Dermis microvascular lymphatic vessel endothelial cell (primary cell): ENCODE results near the gene DENND1B. TPM values are rescaled to one million over a fixed set of nuclear protein-coding genes. Genes with fewer than 3 reads are reported as not detected.
A peak's percentile ranks its signal among the peaks of the same experiment; 100 is the strongest.

Experiments used
- DNase-seq, 2 donors: peaks; one replicate each; pipeline versions ENCODE4 v3.0.0 to v3.0.0-alpha.2; 2010; ENCODE audit warnings: low read depth in 2 of 2
- total RNA-seq: library from RNA; depleted of rRNA; stranded (reverse); fragments of >200 nt; gene quantifications from 2 replicates; pipeline ENCODE4 v1.2.1, GENCODE V29; 2014

The DENND1B gene
- 2.2 and 3.2 TPM in 2 replicates for total RNA-seq

DNA sequence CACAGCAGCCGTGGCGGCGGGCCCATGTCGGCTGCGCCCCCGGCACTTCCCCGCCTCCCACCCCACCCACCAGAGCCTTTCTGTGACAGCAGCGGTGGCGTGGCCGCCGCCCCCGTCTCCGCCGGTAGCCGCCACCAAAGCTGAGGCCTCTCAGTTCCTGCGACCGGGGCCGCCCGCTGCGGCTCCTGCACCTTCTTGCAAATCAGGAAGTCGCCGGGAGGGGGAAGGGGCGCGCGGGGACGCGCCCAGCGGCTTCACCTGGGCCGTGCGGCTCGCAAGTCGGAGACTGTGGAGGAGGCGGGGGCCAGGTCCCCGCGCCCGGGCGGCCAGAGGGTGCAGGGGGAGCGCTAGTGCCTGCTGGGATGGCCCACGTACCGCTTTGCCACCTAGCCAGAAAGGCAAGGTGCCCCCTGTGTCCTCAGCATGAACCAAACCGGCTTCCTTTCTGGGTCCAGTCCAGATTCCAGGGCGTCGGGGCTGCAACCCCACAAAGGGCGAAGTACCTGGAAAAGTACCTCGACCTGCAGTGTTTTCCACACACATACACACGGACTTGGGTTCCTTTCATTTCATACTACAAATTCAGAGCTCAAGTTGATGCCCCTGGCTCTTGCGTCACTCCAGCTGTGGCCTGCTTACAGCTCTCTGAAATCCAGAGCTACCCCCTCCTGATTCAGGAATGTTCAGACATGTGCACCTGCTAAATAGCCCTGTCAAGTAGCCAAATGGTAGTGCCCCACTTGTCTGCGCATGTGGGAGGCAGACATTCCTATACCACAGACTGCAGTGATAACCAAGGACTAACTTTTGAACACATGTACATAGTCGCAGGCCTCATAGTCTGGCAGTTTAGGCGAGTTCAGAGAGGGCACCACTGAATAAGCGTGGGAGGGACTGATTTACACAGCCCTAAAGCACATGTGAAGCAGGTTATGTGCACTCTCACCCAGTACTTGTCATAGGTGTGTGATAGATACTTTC lies at the start of gene DENND1B:
TSS of gene DENND1B (minus strand) at position 199 of the 981 bp plus-strand sequence. CDS start 325 bp downstream, outside the sequence.
- DNase-seq: peak in 1 of 2 donors; percentile 67

DNA sequence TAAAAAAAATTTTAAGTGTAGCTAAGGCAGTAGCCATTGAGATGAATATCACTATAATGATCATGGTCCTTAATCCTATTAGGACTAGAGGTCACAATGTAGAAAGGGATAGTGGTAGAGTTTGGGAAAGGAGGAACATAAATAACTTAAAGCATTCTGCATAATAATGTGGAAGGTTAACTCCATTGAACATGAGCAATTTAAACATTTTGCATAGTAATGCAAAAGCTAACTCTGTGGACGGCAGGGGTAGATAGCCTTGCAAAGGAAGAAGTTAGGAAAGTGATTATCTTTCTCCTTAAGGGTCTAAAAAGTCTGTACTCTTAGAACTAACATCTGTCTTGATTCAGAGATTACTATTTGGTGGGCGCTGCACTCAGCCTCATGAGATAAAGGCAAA lies 39.0 kb upstream of the DENND1B start:
- DNase-seq: no peak

- no peak for DNase-seq
These were observed 38.5 kb upstream of the DENND1B start for GRCh38 chr1:197813741-197814140.

DNA sequence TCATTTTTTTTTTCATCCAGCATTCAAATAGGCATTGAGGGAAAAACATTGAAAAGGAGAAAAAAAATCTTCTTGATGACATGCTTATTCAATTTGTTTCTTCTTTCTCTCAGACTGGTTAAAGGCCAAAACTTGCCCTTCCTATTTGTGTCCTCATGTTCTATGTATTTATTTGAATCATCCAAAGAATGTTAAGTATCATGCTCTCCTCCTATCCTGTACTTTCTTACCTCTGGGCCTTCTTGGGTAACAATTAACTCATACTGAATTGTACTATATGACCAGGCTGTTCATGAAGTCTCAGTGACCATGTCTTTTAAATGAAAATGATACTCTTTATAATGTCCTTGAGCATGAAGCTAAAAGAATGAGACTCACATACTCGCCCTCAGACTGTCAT lies 36.5 kb upstream of the DENND1B start:
- DNase-seq: no peak

- no peak for DNase-seq
These were observed 35.5 kb upstream of the DENND1B start for GRCh38 chr1:197810812-197811211.

DNA sequence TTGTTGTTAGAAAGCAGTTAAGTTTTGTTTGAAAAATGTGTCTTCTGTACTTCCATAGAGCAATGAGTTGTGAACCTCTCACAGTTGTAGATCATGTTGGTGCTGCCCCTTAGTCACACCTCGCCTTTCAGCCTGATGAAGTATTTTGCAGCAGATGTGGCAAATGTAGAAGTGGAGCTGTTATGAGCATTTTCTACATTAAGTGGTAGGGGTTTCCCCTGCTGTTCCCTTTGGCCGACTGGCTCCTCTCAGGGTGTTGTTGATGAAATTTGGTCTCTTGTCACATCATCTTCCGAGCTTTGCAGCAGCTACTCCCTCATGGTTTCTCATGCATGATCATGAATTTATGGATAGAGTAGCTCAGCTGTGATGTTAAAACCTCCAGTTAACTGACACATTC lies 33.6 kb upstream of the DENND1B start:
- no peak for DNase-seq

GRCh38 chr1:197807739-197808453 lies 32.6 kb upstream of the DENND1B start:
- DNase-seq: no peak

DNA sequence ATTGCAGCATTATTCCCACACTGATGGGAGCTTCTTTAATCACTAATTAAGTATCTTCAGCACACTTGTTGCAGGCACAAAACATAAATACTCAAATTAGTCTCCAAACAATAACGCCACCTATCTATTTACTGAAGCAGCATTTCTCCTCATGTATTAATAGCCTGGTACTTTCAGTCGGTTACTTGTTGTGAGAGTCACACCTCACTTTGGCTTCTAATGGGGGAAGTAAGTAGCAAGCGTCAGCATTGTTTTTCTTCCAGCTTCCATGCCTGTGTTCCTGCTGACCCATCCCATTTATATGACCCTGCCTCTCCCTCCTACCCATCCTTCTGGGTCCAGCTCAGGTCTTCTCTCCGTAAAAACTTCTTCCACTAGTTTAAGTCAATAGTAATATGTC lies 31.9 kb upstream of the DENND1B start:
- no peak for DNase-seq

GRCh38 chr1:197806718-197807117 lies 31.4 kb upstream of the DENND1B start:
- DNase-seq: no peak

DNA sequence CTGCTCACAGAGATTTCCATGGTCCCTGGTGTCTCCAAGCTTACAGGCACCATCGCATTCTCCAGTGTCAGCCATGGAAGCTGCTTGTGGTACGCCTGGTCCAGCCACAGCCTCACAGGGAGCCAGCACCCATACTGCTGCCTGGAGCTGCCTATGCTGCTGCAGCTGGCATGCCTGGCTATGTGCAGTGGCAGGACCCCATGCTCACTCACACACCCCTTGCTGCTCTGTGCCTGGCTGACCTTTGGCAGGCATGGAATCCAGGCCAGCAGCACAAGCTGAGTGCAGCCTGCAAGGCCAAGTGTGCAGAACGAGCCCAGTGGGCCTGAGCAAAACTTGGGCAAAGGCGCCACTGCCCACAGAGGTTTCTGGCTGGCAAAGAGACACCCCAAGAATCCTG lies 26.4 kb upstream of the DENND1B start:
- no peak for DNase-seq

DNA sequence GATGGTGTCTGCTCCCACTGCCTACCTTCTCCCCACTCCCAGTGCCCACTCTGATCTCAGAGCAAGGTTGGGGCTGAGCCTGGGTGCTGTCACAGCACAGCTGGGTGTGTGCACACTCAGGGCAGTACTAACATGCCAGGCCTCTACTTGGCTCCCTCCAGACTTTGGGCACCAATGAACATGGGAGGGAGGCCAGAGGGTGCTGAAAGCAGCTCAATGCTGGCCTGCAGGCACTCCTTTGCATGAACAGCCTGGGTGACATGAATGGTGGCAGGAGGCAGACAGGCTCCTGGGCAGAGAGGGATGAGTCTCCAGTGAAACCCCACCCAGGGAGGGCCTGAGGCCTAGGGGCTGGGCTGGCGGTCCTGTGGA lies 25.8 kb upstream of the DENND1B start:
- no peak for DNase-seq

DNA sequence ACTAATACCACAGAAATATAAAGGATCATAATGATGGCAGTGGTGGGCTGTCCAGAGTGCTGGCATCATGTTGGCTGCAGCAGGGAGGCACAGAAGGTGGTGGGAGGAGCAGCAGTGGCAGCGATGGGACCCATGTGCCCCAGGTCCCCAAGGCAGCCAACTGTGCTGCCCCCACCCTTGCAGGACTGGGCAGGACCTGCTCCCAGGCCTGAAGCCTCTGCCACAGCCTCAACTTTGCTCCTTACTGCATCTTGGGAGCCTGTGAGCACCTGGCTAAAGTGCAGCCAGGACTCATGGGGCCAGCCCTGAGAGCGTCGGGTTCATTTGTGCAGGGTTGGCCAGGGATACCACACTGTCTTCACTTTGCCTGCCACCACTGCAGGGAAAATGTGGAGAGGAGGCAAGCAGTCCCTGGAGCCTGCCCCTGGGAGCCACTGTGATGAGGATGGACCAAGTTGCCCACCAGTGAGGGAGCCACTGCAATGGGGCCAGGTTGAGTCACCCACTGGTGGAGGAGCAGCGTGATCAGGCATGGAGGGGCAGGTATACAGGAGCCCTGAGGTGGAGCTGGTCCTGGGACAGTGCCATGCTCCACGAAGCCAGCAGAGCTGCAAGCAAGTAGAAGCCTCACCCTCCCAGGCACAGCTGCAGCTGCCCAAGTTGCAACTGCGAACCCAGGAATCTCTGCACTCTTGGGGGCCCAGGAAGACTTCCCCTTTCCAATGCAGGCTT lies 25.3 kb upstream of the DENND1B start:
- DNase-seq: no peak

GRCh38 chr1:197799271-197799670 lies 24.0 kb upstream of the DENND1B start:
- no peak for DNase-seq

- no peak for DNase-seq
These were observed 23.2 kb upstream of the DENND1B start for GRCh38 chr1:197798492-197798891.

- DNase-seq: no peak
These were observed 21.7 kb upstream of the DENND1B start for GRCh38 chr1:197797010-197797409.

DNA sequence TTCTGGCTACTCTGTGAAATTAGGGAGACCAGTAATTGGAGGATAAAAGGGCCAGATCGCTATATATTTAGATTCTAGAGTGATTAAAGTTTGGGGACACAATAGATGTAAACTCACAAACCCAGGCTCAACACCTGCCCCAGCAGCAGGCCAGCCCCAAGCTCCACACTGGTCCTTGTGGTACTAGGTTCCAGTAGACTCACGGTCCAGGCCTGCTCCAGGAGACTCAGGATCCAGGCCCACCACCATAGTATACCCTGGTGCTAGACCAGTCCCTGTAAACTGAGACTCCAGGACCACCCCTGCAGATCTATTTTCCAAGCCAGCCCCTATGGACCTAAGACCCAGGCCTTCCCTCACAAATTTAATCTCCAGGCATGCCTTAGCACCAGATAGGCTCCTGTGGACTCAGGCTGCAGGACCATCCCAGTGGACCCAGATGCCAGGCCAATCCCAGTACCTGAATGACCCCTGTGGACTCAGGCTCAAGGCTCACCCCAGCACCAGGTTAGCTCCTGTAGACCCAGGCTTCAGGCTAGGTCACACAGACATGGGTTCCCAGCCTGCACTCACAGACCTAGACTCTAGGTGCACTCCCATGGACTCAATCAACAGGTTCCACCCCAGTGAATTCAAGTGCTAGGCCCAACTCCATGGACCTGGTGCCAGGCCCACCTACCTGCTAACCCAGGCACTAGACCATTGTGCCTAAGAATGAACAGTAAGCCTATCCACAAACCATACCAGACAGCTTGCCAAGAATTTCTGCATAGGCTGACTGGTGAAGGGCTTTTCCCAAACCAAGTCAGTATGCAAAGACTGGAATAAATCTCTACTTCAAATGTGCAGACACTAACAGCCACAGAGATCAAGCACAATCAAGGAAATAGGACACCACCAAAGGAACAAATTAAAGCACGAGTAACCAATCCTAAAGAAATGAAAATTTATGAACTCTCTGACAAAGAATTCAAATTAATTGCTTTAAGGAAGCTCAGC lies 13.8 kb upstream of the DENND1B start:
- DNase-seq: no peak

DNA sequence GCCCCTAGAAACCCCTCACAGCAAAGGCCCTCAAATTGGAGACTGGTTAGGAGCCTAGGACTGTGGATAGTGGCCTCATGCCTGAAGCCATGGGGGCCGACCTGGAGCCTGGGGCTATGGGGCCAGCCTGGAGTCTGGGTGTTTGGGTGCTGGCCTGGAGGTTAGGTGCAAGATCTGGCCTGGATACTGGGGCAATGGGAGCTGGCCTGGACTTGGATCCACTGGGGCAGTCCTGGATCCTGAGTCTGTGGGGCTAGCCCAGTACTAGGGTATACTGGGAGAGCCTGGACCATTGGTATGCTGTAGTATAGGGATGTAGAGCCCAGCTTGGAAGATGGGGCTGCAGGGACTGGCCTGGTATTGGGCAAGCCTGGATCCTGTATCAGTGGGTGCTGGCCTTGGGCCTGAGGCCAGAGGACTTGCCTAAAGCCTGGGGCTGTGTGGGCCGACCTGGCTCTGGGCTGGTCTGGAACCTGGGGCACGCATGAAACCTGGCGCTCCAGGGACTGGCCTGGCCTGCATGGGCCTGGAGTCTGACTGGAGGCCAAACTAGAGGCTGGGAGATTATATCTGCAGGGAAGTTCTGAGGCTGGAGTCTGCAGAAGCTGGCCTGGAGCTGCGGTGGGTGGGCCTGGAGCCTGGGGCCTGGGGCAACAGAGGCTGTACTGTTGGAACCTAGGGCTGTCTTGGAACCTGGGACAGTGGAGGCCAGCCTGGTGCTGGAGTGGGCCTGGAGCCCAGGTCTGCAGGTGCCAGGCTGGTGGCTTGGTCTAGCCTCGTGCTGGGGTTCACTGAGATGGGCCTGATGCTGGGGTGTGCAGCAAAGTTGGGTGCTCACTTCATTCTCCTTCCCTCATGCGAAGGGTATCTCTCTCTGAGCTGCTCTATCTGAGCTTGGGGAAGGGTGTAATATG lies 12.6 kb upstream of the DENND1B start:
- no peak for DNase-seq

DNA sequence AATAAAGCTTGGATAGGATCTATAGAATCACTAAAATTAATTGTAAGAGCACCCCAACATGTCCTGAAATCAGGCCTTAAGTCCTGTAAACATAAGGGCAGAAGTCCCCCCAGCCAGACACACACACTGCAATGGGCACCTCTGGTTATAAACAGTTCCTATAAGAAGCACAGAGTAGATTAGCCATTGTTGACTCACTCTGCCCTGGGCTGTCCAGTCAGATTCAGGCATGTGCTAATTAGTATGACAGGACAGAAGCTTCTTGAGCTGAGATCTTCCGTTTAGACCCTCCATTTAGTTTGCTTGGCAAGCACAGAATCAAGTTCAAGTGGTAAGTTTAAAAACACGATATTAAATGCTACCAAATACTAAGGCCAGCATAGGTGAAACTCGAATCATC lies 11.8 kb upstream of the DENND1B start:
- no peak for DNase-seq

GRCh38 chr1:197786280-197786679 lies 11.0 kb upstream of the DENND1B start:
- DNase-seq: no peak

GRCh38 chr1:197783510-197783948 lies 8.2 kb upstream of the DENND1B start:
- no peak for DNase-seq
